ENCODE data around the gene PNMA8A. TPM values are rescaled to one million over a fixed set of nuclear protein-coding genes. Genes with fewer than 3 reads are reported as not detected.

PNMA8A gene
- total and polyA plus RNA-seq, 2 experiments from 2014 or later, result 17.8 to 21.7 TPM

GRCh38 chr19:46486358-46486757, 15.0 kb upstream of the PNMA8A start:
- Histone ChIP-seq H3K79me2 (replicated peaks; ENCODE audit: insufficient read depth) (no peaks in the 10 kb centered on the region), H4K20me1 (replicated peaks; ENCODE audit: insufficient read depth) (no peaks in the 10 kb centered on the region), H3K4me1 (ENCODE audit: insufficient read depth) (peaks cover 18% of the 10 kb centered on the region; the same call in 1 of the 2 replicates), H3K4me3 (no peak overlapping the region), H3K4me2 (no peak overlapping the region), H3F3A (replicated peaks; ENCODE audit: low read depth) (0 out of 2 replicates have a peak, but pooled peaks cover 3% of the 10 kb centered on the region), H3K9me2 (ENCODE audit: insufficient read depth) (no peaks in the 10 kb centered on the region), H3K27ac (ENCODE audit: low read depth) (no peak overlapping the region), H3K27me3 (ENCODE audit: insufficient read depth) (peaks cover 52% of the 10 kb centered on the region), H3K36me3 (ENCODE audit: insufficient read depth) (no peaks in the 10 kb centered on the region), H2AFZ (no peak overlapping the region)
- DNase-seq (ENCODE audit: low spot score) (no peak), ATAC-seq (no peak)
- TF ChIP-seq ZNF331 (CRISPR knock-in tag; IDR thresholded peaks at IDR 0.05; ENCODE audit: low read depth) (no peak), ZNF462 (CRISPR knock-in tag; IDR thresholded peaks at IDR 0.05) (no peak), POLR2AphosphoS5 (IDR thresholded peaks at IDR 0.05; ENCODE audit: low read depth) (no peak), JUNB (IDR thresholded peaks at IDR 0.05; ENCODE audit: unreplicated experiment) (no peak), EZH2 (IDR thresholded peaks at IDR 0.05; ENCODE audit: low read depth, unreplicated experiment) (no peak), CTCF (conservative IDR thresholded peaks at IDR 0.05; ENCODE audit: low read depth in 2 of 2) (no peak), STAT1 (IDR thresholded peaks at IDR 0.05; ENCODE audit: unreplicated experiment) (no peak), ZNF114 (CRISPR knock-in tag; IDR thresholded peaks at IDR 0.05) (no peak), EZH2phosphoT487 (IDR thresholded peaks at IDR 0.05; ENCODE audit: unreplicated experiment) (no peak), NANOG (IDR thresholded peaks at IDR 0.05; ENCODE audit: borderline replicate concordance) (no peak), REST (IDR thresholded peaks at IDR 0.05; ENCODE audit: unreplicated experiment) (no peak), CREB1 (CRISPR knock-in tag; IDR thresholded peaks at IDR 0.05; ENCODE audit: low read depth) (no peak)
- TF ChIP-seq, protein P1, sequence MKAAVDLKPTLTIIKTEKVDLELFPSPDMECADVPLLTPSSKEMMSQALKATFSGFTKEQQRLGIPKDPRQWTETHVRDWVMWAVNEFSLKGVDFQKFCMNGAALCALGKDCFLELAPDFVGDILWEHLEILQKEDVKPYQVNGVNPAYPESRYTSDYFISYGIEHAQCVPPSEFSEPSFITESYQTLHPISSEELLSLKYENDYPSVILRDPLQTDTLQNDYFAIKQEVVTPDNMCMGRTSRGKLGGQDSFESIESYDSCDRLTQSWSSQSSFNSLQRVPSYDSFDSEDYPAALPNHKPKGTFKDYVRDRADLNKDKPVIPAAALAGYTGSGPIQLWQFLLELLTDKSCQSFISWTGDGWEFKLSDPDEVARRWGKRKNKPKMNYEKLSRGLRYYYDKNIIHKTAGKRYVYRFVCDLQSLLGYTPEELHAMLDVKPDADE (IDR thresholded peaks at IDR 0.05), result no peak
- H3K27ac Mint-ChIP-seq, result no peak overlapping the region
- no peaks in the 10 kb centered on the region for H3K9me3 Mint-ChIP-seq
- H3K4me3 Mint-ChIP-seq, result no peak overlapping the region
- peaks cover 22% of the 10 kb centered on the region for H3K4me1 Mint-ChIP-seq
- no peaks in the 10 kb centered on the region for H3K36me3 Mint-ChIP-seq (ENCODE audit: low read depth)
- peaks cover 49% of the 10 kb centered on the region for H3K27me3 Mint-ChIP-seq (ENCODE audit: insufficient read depth, low read depth, poor library complexity)
